ENCODE data around the gene CFLAR. TPM values are rescaled to one million over a fixed set of nuclear protein-coding genes. Genes with fewer than 3 reads are reported as not detected.
"Not testable (repeated sequence)": the region's sequence is repeated elsewhere in the genome, so short reads cannot be mapped to it uniquely, and the experiment has no call there.

CFLAR gene
- total RNA-seq, 4 donors from 2014 or later = 157 to 492 (median 249) TPM

DNA sequence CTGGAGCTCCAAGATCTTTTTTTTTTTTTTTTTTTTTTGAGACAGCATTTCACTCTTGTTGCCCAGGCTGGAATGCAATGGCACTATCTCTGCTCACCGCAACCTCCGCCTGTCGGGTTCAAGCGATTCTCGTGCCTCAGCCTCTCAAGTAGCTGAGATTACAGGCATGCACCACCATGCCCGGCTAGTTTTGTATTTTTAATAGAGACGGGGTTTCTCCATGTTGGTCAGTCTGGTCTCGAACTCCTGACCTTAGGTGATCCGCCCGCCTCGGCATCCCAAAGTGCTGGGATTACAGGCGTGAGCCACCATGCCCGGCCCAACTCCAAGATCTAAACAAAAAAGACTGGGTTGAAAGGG is 1.8 kb downstream of the CFLAR start:
- 33 to 38% methylated on average over 13 of the region's 13 CpGs for WGBS, 2 donors
- not testable (repeated sequence) for H3K9me3 ChIP-seq, H3K27me3 ChIP-seq, H3K36me3 ChIP-seq, DNase-seq
- Histone ChIP-seq H3K4me3 (replicated peaks in 1 of 3) (peak overlapping the region; percentile 33 to 78 (median 66)), H3K4me1 (peaks cover 29 to 41% of the 10 kb centered on the region in 2 donors), H3K27ac (peak overlapping the region; percentile 98 to 100 (median 99))
- TF ChIP-seq, protein P1, sequence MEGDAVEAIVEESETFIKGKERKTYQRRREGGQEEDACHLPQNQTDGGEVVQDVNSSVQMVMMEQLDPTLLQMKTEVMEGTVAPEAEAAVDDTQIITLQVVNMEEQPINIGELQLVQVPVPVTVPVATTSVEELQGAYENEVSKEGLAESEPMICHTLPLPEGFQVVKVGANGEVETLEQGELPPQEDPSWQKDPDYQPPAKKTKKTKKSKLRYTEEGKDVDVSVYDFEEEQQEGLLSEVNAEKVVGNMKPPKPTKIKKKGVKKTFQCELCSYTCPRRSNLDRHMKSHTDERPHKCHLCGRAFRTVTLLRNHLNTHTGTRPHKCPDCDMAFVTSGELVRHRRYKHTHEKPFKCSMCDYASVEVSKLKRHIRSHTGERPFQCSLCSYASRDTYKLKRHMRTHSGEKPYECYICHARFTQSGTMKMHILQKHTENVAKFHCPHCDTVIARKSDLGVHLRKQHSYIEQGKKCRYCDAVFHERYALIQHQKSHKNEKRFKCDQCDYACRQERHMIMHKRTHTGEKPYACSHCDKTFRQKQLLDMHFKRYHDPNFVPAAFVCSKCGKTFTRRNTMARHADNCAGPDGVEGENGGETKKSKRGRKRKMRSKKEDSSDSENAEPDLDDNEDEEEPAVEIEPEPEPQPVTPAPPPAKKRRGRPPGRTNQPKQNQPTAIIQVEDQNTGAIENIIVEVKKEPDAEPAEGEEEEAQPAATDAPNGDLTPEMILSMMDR (IDR thresholded peaks at IDR 0.05) = peak in 1 of 6 experiments; percentile 5
- intact Hi-C loops (cut with DNase I) = loop anchor here (5.0 to 10.0 kb wide), 2 partner anchors 40 to 107 kb away; no protein-coding TSS in a partner anchor

DNA sequence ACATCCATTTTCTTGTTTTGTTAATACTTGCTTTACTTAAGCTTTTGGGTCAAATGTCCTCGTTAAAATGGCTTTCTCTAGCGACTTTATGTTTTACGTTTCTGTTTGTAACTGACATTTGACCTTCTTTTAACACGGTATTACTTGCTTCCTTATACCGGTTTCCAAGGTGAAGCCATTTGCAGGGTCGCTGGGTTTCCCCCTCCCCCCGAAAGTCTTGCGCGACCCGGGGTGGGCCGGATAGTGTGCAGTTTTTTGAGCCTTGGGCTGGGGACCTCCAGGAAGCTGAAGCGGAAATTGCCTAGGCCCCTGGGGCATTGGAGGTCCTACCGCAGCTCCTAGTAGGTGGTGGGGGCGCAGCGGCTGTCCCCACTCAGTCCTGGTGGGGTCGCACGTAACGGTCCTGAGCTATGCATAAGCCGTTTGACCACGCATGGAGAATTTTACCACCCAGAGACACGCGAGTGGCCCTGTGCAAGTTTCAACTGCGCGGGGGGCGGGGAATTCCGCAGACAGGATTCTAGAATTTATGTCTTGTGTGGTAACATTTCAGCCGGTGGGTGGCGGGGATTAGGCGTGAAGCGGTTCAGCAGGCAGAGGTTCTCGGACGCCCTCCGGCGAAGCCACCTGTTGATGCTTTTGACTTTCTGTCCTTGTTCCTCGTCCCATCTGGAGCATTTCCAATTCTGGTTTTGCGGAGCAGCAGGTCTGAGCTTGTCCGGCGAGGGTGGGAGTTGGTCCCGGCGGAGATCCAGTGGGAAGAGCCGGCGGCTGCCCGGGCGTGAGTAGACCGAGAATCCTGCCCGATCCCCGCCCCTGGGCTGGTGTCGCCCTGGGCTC is 2.4 kb downstream of the CFLAR start:
- Histone ChIP-seq H3K36me3 (no peaks in the 10 kb centered on the region), H3K4me1 (peaks cover 35 to 48% of the 10 kb centered on the region in 2 donors), H3K9me3 (no peaks in the 10 kb centered on the region), H3K27ac (peak overlapping the region; percentile 98 to 100 (median 99)), H3K4me3 (replicated peaks in 1 of 3) (peak overlapping the region; percentile 33 to 78 (median 66)), H3K27me3 (no peaks in the 10 kb centered on the region)
- peak; percentile 97 for DNase-seq
- 1 to 2% methylated on average over 36 of the region's 48 CpGs for WGBS, 2 donors
- intact Hi-C loops (cut with DNase I) = loop anchor here (5.0 to 10.0 kb wide), 2 partner anchors 39 to 106 kb away; no protein-coding TSS in a partner anchor
- TF ChIP-seq, protein P1 (IDR thresholded peaks at IDR 0.05) = peak; percentile 24 to 54 (median 50)
- TF ChIP-seq POLR2A (IDR thresholded peaks at IDR 0.05) = peak in 1 of 2 donors; percentile 85

DNA sequence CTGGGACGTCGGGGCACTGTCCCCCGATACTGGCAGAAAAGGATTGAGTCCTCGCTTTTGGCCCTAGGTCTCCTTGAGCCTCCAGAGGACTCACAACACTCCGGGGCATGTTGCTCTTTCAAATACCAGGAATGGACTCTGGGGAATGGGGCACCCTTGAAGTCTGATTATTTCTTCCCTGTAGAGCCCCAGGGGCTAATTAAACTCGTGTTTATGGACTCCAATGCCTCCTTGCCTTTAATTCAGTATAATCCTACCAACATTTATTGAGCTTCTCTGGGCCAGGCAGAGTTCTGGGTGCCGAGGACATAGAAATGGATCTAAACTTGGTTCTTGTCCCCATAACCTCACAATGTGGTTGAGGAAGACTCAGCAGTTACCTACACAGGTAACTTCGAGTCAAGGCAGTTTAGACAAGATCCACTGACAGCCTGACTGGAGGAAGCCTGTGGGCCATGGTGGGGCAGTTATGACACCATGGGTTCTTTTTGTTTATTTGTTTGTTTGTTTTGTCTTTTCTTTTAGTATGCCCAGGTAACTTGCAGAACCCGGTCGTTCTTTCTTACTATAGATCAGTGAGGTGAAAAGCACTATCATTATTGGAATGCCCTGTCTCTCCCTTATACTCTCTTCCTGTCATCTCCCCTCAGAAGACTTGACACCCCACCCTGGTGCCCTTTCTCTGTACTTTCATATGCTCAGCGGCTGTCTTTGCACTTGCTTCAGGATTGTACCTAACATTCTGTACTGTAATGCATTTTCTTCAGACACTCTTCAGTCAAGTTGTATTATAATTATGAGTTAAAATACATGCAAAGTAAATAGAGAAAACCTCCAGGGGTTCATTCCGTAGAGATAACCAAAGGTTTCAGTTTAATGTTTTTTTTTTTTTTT is 3.2 kb downstream of the CFLAR start:
- Histone ChIP-seq H3K4me3 (replicated peaks in 1 of 3) (peak overlapping the region; percentile 33 to 78 (median 66)), H3K36me3 (no peaks in the 10 kb centered on the region), H3K27me3 (no peaks in the 10 kb centered on the region), H3K27ac (peak overlapping the region; percentile 98 to 100 (median 99)), H3K9me3 (no peaks in the 10 kb centered on the region), H3K4me1 (peaks cover 42 to 53% of the 10 kb centered on the region in 2 donors)
- TF ChIP-seq, protein P1 (IDR thresholded peaks at IDR 0.05) = no peak
- no peak for TF ChIP-seq POLR2A (IDR thresholded peaks at IDR 0.05)
- WGBS, 2 donors = 16 to 21% methylated on average over 10 to 11 of the region's 12 CpGs
- no peak for DNase-seq
- intact Hi-C loops (cut with DNase I) = loop anchor here (5.0 to 10.0 kb wide), 2 partner anchors 38 to 106 kb away; no protein-coding TSS in a partner anchor

DNA sequence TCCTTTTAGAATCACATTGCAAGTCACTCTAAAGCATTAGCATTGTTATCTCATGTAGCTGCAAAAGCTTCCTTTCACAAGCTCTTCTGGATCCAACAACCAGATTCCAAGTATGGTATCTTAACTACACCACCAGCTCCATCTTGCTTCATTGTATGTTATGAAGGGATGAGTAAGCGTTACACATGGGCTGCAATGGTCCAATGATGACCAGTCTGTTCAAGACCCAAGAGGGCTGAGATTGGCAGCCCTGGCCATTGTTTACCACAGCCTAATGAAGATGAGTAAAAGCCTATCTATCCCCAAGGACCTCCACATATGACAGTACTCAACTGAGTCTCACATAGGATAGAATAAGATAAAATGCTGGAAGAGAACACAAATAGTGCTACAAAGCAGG is 6.3 kb downstream of the CFLAR start:
- H3K27me3 ChIP-seq = no peaks in the 10 kb centered on the region
- no peaks in the 10 kb centered on the region for H3K36me3 ChIP-seq
- no peak for DNase-seq
- peak overlapping the region; percentile 98 to 100 (median 99) for H3K27ac ChIP-seq
- intact Hi-C loops (cut with DNase I) = no loop called here
- H3K4me1 ChIP-seq = peaks cover 60 to 74% of the 10 kb centered on the region in 2 donors
- no peaks in the 10 kb centered on the region for H3K9me3 ChIP-seq
- 85 to 94% methylated on average over 1 of the region's 1 CpG for WGBS, 2 donors
- H3K4me3 ChIP-seq (replicated peaks in 1 of 3) = no peak overlapping the region
- no peak for TF ChIP-seq POLR2A (IDR thresholded peaks at IDR 0.05)
- TF ChIP-seq, protein P1 (IDR thresholded peaks at IDR 0.05) = no peak

All from thyroid gland (tissue), 4 donors.